Astrocyte (in vitro differentiated cells and primary cell): ENCODE results near the gene SNX24.

Source experiments
- EZH2 ChIP-seq: IDR thresholded peaks from 2 replicates; pipeline ENCODE4 v1.6.1; 2012; ENCODE audit warnings: mild to moderate bottlenecking, low read length, inconsistent platforms; ENCODE audit not compliant: insufficient read depth
- TF ChIP-seq, protein P1 (sequence below): IDR thresholded peaks from 2 replicates; pipeline ENCODE4 v1.5.1; 2011; ENCODE audit warnings: low read depth, mild to moderate bottlenecking, inconsistent platforms, low read length, moderate library complexity; ENCODE audit not compliant: insufficient read depth

- no peak for TF ChIP-seq EZH2
- TF ChIP-seq, protein P1, sequence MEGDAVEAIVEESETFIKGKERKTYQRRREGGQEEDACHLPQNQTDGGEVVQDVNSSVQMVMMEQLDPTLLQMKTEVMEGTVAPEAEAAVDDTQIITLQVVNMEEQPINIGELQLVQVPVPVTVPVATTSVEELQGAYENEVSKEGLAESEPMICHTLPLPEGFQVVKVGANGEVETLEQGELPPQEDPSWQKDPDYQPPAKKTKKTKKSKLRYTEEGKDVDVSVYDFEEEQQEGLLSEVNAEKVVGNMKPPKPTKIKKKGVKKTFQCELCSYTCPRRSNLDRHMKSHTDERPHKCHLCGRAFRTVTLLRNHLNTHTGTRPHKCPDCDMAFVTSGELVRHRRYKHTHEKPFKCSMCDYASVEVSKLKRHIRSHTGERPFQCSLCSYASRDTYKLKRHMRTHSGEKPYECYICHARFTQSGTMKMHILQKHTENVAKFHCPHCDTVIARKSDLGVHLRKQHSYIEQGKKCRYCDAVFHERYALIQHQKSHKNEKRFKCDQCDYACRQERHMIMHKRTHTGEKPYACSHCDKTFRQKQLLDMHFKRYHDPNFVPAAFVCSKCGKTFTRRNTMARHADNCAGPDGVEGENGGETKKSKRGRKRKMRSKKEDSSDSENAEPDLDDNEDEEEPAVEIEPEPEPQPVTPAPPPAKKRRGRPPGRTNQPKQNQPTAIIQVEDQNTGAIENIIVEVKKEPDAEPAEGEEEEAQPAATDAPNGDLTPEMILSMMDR: no peak
Measured at GRCh38 chr5:122897283-122897602, 51.8 kb downstream of the SNX24 start.
